ENCODE results near the gene HAUS3.

Gene HAUS3

DNA sequence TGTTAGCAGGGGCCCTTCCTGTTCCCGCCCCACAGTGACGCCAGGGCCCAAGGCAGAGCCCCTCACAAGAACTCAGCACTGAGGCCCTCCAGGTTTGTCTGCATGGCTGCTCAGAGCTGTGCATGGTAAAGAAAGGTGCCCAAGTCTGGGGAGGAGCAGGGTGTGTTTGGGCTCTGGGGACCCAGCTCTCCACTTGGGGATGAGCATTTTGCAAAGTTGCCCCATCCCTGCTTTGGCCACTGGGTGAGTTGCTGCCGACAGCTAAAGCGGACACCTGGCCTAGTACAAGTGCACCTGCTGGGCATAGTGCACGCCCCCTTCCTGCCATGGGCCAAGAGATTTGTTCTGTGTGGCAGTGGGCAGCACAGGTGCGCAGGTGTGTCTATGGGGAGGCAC, 22.0 kb upstream of the HAUS3 start:
- no peak for DNase-seq (ENCODE audit: low spot score)

DNA sequence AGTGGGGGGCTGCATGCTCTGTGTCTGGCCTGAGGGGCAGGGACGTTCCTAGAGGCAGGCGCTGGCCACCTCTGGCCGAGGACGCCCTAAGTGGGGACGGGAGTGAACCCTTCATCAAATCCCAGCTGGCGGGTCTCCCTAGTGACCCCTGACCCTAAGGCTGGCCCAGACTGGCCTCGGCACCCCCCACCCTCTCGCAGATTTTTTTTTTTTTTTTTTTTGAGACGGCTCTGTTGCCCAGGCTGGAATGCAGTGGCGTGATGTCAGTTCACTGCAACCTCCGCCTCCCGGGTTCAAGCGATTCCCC, 21.0 kb upstream of the HAUS3 start:
- no peak for DNase-seq (ENCODE audit: low spot score)

DNA sequence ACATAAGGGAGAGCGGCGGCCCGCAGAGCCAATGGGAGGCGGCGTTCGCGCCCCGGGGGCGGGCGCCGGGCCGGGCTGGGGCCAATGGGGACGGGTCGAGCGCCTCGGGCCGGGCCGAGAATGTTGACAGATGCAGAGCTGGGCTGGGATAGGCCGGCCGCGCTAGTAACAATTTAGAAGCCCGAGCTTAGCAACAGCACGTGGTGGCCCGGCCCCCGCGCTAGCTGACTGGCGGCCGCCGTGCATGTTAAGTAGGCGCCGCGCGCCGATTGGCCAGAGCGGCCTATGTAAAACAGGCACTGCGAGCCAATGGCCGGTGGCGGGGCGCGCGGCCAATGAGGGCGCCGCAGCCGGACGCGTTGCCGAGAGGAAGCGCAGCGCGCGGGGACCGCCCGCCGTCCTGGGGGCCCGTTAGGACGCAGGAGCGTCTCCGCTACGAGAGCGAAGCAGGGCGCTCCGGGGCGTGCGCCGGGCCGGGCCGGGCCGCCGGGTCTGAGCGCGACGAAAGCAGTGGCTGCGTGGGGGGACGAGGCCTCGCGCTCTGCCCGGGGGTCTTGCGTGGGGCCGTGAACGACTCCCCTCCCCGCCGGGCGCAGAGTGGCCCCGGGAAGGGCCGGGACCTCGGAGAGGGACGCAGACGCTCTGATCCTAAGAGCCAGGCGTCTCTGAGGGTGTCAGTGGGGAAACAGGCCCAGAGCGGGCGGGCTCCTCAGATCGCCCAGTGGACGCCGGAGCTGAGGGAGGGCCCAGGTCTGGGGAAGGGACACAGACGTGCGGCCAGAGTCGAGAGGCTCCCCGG, 20.4 kb upstream of the HAUS3 start:
- DNase-seq (ENCODE audit: low spot score): peak; percentile 99

DNA sequence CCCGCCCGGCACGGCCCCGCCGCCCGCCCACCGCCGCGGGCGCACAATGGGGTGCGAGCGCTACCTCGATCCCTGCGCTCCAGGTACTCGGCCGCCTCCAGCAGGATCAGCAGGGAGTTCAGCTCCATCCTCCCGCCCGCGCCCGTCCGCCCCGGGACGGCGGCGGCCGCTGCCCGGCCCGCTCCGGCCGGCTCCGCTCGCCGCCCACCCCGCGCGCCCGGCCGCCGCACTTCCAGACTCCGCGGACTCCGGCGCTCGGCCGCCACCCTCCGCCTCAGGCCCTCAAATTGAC, 19.9 kb upstream of the HAUS3 start, which contains the start of gene MXD4:
TSS of gene MXD4 (minus strand) at position 257 of the 292 bp plus-strand sequence. CDS start at position 128, 129 bp downstream.
- no peak for DNase-seq (ENCODE audit: low spot score)

DNA sequence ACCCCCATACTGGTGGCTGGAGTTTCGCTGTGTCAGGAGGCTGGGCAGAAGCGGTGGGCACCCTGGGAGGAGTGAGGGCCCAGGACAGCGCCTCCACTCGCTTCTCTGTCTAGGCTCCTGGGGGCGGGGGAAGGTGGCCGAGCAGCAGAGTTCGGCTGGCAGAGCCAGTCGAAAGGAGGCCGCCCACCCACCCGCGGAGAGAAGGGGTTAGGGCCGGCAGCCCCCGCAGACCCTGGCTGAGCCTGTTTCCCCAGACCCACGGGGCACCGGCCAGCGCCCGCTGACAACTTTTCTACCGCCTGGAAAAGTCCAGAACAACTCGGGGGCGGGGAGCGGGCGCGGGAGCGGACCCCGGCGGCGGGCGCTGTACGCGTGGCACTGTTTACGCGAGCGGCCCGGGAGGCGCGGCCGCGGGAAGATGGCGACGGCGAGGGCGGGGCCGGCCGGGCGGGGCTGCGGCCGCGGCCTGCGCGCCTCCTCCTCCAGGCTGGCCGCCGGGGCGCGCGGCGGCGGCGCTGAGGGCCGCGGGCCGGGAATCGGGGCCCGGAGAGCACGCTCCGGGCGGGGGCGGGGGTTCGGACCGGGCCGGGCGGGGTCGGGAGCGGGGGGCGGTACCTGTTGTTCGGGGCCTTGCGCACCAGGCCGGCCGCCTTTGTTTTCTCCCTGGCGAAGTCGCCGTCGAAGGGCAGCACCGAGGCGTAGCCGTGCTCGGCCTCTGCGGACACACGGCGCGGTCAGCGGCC, 19.4 kb upstream of the HAUS3 start:
- peak; percentile 68 for DNase-seq (ENCODE audit: low spot score)

DNA sequence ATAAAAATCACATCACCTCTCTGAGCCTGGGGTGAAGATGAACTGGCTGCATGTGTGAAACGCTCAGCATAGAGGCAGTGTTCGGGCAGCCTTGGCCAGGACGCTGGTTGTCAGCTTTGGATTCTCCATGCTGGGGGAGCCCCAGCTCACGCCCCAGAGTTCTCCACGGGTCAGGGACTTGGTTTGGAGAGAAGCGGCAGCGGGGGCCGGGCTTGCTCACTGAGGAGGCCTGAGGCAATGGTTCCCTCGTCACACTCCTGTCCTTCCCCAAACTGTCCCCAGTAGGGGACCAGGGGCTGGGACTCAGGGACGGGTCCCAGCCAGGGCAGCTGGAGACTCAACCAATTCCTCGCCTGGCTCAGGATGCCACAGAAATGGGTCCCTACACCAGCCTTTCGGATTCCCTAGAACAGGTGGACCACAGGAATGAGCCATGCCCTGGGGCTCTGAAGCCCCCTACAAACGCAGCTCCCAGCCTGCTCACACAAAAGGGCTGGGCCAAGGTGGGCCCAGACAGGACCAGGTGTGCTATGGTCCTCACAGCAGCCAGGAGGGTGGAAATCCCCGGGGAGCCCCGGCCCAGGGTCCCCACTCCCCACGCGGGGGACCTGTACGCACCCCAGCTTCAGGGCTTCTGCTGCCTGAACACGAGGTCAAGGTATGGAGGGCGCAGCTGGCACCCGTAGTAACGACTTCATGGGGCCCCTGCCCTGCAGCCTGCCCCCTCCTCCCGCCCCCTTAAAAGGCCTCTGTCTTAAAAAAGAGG, 18.6 kb upstream of the HAUS3 start:
- no peak for DNase-seq (ENCODE audit: low spot score)

DNA sequence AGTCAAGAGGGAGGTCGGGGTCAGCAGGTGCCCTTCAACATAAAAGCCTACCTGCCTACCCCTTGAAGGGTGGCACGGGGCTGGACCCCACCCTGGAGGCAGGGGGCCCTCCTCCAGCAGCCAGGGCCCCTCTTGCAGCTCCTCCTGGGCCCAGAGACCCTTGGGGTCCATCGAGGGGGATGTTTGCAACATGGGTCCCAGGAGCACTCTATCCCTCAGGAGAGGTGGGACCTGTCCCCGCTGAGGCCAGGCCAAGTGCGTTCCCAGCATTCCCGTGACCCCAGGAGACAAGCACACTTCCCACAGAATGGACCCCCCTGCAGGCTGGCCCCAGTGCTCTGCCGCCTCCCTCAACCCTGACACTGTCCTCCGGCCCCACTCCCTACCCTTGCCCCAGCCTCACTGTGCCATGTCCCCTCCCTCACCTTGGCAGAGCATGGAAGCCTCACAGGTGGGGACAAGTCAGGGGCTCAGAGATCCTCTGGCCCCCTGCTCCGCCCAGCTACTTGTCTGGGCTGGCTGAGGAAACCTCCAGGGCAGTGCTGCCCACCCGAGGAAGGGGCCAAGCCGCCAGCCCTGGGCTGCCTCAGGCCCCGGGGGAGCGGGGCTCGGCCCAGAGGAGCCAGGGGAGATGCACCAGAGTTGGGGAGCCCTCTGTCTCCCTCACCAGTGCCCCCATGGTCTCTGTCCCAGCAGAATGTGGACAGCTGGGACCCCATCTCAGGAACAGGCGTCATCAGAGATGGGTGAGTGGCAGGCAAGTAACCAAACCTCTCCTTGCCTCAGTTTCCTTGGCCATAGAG, 17.8 kb upstream of the HAUS3 start:
- peak; percentile 60 for DNase-seq (ENCODE audit: low spot score)

DNA sequence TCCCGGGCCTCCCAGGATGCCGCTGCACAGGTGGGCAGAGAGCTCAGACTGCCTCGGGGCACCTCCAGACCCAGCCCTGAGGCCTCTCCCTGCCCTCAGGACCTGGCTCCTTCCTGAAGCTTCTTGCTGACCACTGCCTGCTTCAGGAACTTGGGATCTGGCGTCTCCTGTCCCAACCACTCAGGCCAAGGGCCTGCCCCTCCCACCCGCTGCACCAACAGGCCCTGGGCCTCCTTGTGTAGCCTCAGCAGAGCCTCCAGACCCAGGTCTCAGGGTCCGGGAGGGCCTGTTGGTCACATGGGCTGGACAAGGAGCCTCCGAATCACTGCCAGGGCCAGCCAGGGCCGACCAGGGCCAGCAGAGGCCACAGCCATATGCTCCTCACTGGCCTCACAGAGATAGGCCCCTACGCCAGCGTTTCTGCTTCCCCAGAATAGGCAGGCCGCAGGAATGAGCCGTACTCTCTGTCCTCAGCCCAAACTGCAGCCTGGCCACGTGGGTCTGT, 17.2 kb upstream of the HAUS3 start:
- DNase-seq (ENCODE audit: low spot score): peak; percentile 42

DNA sequence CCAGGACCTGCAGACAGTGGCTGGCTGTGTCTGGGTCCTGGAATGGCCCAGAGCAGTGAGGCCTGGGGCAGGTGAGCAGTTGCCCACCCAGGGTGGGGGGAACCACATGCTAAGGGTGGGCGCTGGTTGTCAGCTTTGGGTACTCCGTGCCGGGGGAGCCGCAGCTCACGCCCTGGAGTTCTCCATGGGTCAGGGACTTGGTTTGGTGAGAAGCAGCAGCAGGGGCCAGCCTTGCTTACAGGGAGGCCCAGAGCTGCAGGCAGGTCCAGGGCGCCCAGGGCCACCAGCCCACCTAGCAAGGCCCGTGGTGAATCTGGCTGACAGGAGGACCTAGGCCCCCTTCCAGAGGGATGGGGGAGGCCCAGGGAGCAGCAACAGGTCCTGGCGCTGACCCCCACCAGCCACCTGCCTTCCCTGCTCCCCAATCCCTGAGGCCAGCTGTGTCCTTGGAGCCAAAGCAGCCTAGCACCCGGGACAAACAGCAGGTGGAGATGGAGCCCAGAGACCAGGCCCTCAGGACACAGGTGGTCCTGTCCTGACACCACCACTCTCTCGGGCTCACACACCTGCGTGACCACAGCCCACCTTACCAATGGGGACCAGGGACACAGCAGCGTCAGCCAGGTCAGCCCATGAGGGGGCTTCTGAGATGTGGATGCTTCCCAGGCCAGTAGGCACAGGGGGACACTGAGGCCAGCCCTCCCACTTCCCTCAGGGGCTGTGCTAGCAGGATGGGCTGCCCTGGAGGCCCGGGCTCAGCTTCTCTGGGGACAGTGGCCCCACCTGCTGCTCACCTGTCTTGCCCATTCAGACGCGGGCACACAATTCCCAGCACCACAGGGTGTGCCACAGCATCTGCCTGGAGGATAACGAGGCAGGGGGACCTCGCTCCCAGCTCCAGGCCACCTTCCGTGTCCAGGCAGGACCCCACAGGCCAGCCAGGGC, 16.4 kb upstream of the HAUS3 start:
- peak; percentile 56 for DNase-seq (ENCODE audit: low spot score)

DNA sequence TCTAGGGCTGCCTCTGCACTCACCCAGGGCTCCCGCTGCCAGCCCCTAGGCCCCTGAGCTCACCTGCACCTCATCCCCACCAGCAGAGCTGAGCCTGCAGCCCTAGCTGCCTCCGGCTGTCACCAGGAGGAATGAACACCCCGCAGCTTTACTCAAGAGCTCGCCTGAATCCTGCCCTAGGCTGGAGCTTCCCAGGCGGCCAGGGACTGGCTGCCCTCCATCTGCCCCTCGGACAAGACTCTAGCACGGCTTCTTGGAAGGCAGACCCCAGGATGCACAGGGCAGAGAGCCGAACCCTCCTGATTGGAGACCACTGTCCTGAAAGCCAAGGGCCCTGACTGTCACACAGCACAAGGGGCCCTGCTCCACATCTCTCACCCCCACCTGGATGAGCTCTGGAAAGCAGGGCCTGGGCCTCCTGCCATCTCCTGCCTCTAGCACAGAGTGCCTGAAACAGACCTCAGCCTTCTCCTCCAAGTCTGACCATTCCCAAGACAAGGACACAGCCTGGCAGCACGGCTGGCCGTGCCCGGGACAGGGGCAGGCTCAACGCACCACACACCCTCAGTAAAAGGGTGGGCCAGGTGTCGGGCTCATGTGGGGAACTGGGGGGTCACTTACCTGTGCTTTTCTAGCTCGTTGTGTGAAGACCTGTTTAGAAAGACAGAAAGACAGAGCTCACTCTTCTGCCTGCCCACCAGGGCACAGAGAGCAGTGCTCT, 15.6 kb upstream of the HAUS3 start:
- DNase-seq (ENCODE audit: low spot score): peak; percentile 54

DNA sequence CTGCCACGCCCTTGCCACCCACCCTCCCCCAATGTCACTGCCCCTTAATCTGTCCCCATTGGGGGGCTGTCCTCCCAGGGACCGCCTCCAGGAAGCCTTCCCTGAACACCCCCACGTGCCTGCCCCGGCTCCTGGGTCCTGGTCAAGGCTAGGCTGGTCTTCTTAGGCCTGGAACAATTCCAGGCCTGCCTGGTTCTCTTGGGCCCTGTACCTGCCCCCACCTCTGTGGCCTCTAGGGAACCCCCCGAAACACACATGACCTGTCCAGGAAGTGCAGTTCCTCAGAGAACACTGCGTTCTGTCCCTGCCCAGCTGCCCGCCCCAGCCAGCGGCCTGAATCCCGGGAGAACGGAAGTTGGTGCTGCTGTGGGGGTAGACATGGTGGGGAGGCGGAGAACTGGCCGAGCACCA, 14.9 kb upstream of the HAUS3 start:
- DNase-seq (ENCODE audit: low spot score): peak; percentile 60

DNA sequence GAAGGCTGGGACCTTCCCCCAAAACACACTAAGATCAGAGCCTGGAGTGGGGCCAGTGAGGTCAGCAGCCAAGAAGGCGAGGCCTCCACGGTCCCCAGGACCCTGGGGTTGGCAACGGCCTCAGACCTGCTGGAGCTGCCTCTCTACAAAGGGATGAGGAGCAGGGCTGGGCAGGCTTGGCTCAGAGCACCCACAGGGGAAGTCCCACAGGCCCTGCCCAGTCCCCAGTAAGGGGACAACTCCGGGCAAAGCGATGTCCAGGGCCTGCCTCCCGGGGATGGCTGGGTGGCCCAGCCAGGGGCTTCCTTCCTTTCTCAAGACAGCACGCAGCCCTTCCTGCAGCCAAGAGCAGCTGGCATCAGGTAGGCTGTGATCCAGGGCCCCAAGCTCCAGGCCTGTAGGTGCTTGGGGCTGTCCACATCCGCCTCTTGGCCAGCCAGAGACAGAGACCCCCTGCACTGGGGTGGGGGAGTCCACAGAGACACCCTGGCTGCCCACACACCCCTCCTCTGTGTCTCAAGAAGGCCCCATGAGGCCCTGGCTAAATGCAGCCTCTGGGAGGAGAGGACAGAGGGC, 14.3 kb upstream of the HAUS3 start:
- no peak for DNase-seq (ENCODE audit: low spot score)

DNA sequence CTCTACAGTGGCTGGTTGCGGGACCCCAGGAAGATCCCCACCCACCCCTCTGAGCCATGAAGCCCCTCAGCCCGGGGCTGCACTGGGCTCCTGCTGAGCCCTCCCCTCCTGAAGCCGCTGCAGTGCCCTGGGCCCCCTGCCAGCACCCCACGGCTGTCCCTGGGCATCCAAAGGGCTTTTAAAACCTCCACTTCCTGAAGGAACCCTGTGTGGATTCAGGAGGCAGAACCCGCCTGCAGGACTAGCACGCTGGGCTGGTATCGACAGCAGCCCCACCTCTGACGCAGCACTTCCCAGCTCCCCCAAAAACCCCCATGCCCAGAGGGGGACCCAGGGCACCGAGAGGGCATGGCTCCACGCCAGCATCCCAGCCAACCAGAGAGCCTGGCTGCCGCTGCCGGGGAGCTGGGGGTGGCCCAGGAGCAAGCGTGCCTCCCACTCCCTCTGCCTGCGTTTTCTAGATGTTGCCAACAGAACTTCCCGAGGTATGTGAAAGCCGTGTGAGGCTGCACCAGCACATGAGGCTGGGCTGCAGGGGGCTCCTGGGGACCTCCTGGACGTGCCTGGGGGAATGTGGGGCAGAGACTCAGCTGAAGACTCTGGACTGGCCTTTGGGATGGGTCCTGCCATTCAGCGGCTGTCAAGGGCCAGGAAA, 13.7 kb upstream of the HAUS3 start:
- peak; percentile 72 for DNase-seq (ENCODE audit: low spot score)

DNA sequence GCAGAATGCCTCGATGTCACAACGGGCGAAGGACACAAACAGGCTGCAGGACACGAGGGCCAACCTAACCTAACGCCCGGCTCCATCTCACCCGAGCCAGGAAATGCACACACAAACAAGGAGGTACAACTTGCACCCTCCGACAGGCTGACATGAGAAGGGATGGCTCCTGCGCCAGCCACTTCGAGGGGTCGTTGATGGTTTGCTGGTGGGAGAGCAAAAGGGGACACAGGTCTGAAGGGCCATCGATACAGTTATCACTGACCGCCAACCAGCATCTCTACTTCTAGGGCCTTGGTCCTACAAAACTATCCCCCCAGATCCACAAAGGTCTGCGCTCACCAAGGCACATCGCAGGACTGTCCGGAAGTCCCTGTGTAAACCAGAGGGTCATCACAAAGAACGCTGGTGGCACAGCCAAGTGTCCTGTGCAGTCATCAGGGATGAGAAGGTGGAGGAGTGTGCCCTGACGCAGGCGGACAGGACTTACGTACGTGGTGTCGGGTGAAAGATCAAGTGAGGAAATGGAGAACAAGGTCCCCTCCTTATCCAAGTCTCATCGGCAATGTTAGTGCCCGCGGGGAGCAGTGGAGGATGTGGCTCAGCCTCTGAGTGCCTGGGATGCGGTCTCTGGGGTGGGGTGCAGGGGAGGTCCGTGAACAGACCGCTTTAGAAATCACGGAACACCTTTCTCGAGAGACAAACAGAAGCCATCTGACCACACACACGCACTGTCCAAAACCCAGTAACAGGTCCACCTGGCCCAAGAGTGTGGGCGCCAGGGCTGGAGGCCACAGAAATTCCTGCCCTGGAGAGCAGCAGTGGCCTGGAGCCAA, 13.0 kb upstream of the HAUS3 start:
- peak; percentile 51 for DNase-seq (ENCODE audit: low spot score)

DNA sequence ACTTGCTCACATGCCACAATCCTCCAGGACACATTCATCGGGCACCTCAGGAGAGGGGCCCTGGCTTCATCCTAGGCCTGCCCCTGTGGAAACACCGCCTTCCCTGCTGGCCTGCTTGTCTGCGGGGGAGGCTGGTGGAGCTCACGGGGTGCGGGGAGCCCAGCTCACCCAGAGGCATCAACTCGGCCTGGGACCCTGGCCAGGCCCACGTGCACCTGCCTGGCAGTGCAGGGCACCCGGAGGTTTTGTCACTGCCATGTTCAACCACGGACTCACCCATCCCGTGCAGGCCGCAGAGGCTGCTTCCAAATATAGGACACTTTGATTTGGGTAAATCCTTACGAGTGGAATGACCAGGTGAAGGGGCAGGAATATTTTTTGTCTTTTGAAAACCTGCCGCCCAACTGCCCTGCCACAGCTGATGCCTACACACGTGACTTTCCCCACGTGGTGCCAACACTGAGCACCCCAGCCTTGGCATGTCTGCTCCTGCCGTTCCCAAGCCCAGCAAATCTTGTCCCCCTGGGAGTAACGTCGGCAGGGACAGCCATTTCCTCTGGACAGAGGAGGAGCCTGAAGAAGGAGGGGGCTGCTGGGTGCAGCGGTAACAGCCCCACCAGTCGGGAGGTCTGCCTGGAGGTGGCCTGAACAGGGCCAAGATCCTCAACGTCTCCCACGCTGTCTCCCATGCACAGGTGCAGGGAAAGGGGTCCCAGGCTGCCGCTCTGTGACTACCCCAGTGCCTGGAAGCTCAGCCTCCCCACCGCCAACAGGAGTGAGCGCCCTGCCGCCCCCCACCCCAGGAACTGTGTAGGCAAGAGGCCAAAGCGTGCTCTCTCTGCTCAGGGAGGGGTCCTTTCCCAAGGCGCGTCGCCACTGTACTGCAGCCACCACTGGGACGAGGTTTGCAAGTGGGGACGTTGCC, 11.5 kb upstream of the HAUS3 start:
- DNase-seq (ENCODE audit: low spot score): peak; percentile 60

DNA sequence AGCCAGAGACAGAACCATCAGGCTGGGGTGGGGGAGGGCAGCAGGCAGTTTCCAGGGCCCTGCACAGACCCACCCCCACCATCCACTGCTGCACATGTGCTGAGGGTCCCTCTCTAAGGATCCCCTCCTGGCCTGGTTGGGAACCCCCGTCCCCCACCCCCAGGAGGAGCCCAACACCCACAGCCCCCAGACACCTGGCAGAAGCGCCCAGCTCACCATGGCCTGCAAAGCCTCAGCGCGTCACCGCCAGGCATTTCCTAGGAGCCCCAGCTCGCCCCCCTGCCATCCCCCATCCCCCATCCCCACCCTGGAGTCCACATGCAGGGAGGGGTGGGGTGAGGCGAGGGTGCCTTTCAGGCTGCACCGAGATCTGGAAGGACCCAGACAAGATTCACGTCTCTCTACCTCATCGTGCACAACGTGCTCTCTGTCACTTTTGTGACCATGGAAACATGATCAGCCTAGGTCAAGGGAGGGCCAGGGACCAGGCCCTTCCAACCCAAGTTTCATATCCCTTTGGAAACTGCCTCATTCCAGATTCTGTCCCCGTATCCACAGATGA, 10.7 kb upstream of the HAUS3 start:
- DNase-seq (ENCODE audit: low spot score): peak; percentile 61

All from left forelimb (tissue), 1 donor.